Right lobe of liver (tissue), 6 donors: ENCODE results near the gene EYA2. TPM values are rescaled to one million over a fixed set of nuclear protein-coding genes. Genes with fewer than 3 reads are reported as not detected.

Source experiments
- ATAC-seq, 4 donors: fragments of 200-7000 bp; cut with Tn5 transposase; one replicate each; pipeline ENCODE4 v1.9.1; 2020; ENCODE audit warnings: mild to moderate bottlenecking in 4 of 4, moderate library complexity in 4 of 4
- DNase-seq, 3 donors: peaks; one replicate each; pipeline ENCODE4 v3.0.0-alpha.2; 2020
- H3K27ac ChIP-seq, 3 donors: fragments of 200-600 bp; one replicate each; pipeline ENCODE4 v1.8.0; 2022
- H3K27me3 ChIP-seq, 2 donors: fragments of 200-600 bp; one replicate each; pipeline ENCODE4 v1.8.0; 2022
- H3K36me3 ChIP-seq, 4 donors: fragments of 200-600 bp; sonication (generic) in 1 of 4; one replicate each; pipeline versions ENCODE4 v1.5.1 to v1.8.0; 2017 to 2022; ENCODE audit warnings: control low read depth in 1 of 4
- H3K4me1 ChIP-seq, 4 donors: fragments of 200-600 bp; sonication (generic) in 1 of 4; one replicate each; pipeline versions ENCODE4 v1.5.1 to v1.8.0; 2017 to 2022; ENCODE audit warnings: control low read depth in 1 of 4
- H3K4me3 ChIP-seq, 3 donors: fragments of 200-600 bp; one replicate each; pipeline ENCODE4 v1.8.0; 2022
- H3K9me3 ChIP-seq, 4 donors: fragments of 200-600 bp; sonication (generic) in 1 of 4; one replicate each; pipeline versions ENCODE4 v1.5.1 to v1.8.0; 2017 to 2022; ENCODE audit warnings: control low read depth in 1 of 4
- CTCF ChIP-seq, 4 donors: fragments of 200-600 bp in 3 of 4; fragments of 450-650 bp in 1 of 4; IDR thresholded peaks; one replicate each; pipeline versions ENCODE4 v1.5.1 to v1.8.0; 2016 to 2022; ENCODE audit warnings: antibody characterized with exemption in 4 of 4, mild to moderate bottlenecking in 2 of 4
- POLR2A ChIP-seq: fragments of 450-650 bp; IDR thresholded peaks from one replicate; pipeline ENCODE4 v1.6.1; 2017; ENCODE audit warnings: antibody characterized with exemption, mild to moderate bottlenecking
- WGBS: methylation state at CpG from one replicate; pipeline ENCODE4 v1.1.6; 2018; ENCODE audit warnings: low coverage, low lambda C conversion rate; ENCODE audit not compliant: insufficient coverage; ENCODE audit errors: missing lambda C conversion rate; 5-methylcytosine and 5-hydroxymethylcytosine counted together
- intact Hi-C, 2 donors: fragments of 100-400 bp; cut with DNase I; formaldehyde crosslinking; loops; one replicate each; pipeline versions ENCODE4 v1.11.2 to v1.14.1; 2022
- total RNA-seq, 6 experiments: library from RNA; depleted of rRNA in 2 of 6; stranded (reverse); fragments of >200 nt in 2 of 6; fragmentation: NEBNext Ultra II Directional in 3 of 6; extraction: Animal tissue kit (Norgen Biotek cat#: 25700) in 3 of 6; gene quantifications; one replicate each; pipeline versions ENCODE4 v1.1.0 to v1.2.4, GENCODE V29; 2016 to 2023
- donor health status: DM: no; HTN: yes; CAD: no.
- donor health status: DM: no; HTN: no; CAD: no.
- donor health status: DM: no; HTN: no; CAD: no.
- donor health status: DM: no; HTN: yes; CAD: no.
- donor health status: DM: no; HTN: yes; CAD: no.

EYA2 gene
- total RNA-seq, 6 experiments from 2014 or later: 0.12 to 3.0 (median 0.49) TPM

- Histone ChIP-seq H3K36me3 (peaks cover 0 to 17% (median 8%) of the 10 kb centered on the region in 4 donors), H3K9me3 (no peaks in the 10 kb centered on the region), H3K4me3 (no peak overlapping the region), H3K4me1 (peaks cover 0 to 4% (median 0%) of the 10 kb centered on the region in 4 donors), H3K27ac (no peak overlapping the region), H3K27me3 (no peaks in the 10 kb centered on the region)
- DNase-seq (no peak), ATAC-seq (no peak)
- intact Hi-C loops: loop anchor here (10.0 kb wide), 2 partner anchors 48 to 178 kb away; no protein-coding TSS in a partner anchor
- 74% methylated on average over 6 of the region's 9 CpGs for WGBS
- TF ChIP-seq POLR2A: no peak
- no peak for TF ChIP-seq CTCF (IDR thresholded peaks at IDR 0.05)
Observed at GRCh38 chr20:47206962-47207641, 312.5 kb downstream of the EYA2 start.

- H3K4me1 ChIP-seq: peaks cover 0 to 4% (median 0%) of the 10 kb centered on the region in 4 donors
- DNase-seq (no peak), ATAC-seq (no peak)
- H3K27ac ChIP-seq: no peak overlapping the region
- no peaks in the 10 kb centered on the region for H3K27me3 ChIP-seq
- intact Hi-C loops: loop anchor here (10.0 kb wide), 2 partner anchors 46 to 176 kb away; no protein-coding TSS in a partner anchor
- H3K9me3 ChIP-seq: no peaks in the 10 kb centered on the region
- TF ChIP-seq CTCF (IDR thresholded peaks at IDR 0.05) (no peak), POLR2A (no peak)
- no CpG with 5 or more reads among the region's 18 CpGs for WGBS
- H3K4me3 ChIP-seq: no peak overlapping the region
- peaks cover 0 to 17% (median 10%) of the 10 kb centered on the region in 4 donors for H3K36me3 ChIP-seq
Observed at GRCh38 chr20:47208534-47209174, 314.0 kb downstream of the EYA2 start.

- WGBS: 94% methylated on average over 16 of the region's 17 CpGs
- Histone ChIP-seq H3K4me1 (peaks cover 0 to 4% (median 0%) of the 10 kb centered on the region in 4 donors), H3K9me3 (no peaks in the 10 kb centered on the region), H3K27me3 (no peaks in the 10 kb centered on the region), H3K36me3 (peaks cover 0 to 20% (median 10%) of the 10 kb centered on the region in 4 donors), H3K4me3 (no peak overlapping the region), H3K27ac (no peak overlapping the region)
- intact Hi-C loops: loop anchor here (10.0 kb wide), 2 partner anchors 45 to 175 kb away; no protein-coding TSS in a partner anchor
- DNase-seq: no peak
- ATAC-seq: no peak
- no peak for TF ChIP-seq CTCF (IDR thresholded peaks at IDR 0.05)
- no peak for TF ChIP-seq POLR2A
Observed at GRCh38 chr20:47209982-47210381, 315.3 kb downstream of the EYA2 start.

GRCh38 chr20:47210470-47210869, 315.8 kb downstream of the EYA2 start:
- peaks cover 0 to 20% (median 10%) of the 10 kb centered on the region in 4 donors for H3K36me3 ChIP-seq
- H3K9me3 ChIP-seq: no peaks in the 10 kb centered on the region
- WGBS: 94% methylated on average over 9 of the region's 13 CpGs
- no peak for DNase-seq
- H3K4me3 ChIP-seq: no peak overlapping the region
- ATAC-seq: no peak
- peaks cover 0 to 2% (median 0%) of the 10 kb centered on the region in 4 donors for H3K4me1 ChIP-seq
- H3K27ac ChIP-seq: no peak overlapping the region
- TF ChIP-seq CTCF (IDR thresholded peaks at IDR 0.05) (no peak), POLR2A (no peak)
- no peaks in the 10 kb centered on the region for H3K27me3 ChIP-seq
- intact Hi-C loops: no loop called here
